ENCODE measurements around the gene EPB41L5.

Gene EPB41L5

GRCh38 chr2:120210270-120210693 lies 197.4 kb downstream of the EPB41L5 start:
- Histone ChIP-seq H3K36me3 (ENCODE audit: insufficient read depth, low read length) (no peaks in the 10 kb centered on the region), H3K9ac (ENCODE audit: insufficient read length) (no peak overlapping the region), H3K27ac (no peak overlapping the region), H3K4me3 (no peak overlapping the region), H3K9me3 (ENCODE audit: low read depth, low read length) (no peaks in the 10 kb centered on the region)
- DNase-seq (ENCODE audit: low read depth, low spot score) = no peak
- no peak for TF ChIP-seq POLR2AphosphoS5 (IDR thresholded peaks at IDR 0.05; ENCODE audit: borderline replicate concordance, low read depth, low read length)
- no peak for TF ChIP-seq FOXP2 (optimal IDR thresholded peaks at IDR 0.05; ENCODE audit: control extremely low read depth, extremely low read length, insufficient read depth)
- no peak for TF ChIP-seq EZH2 (IDR thresholded peaks at IDR 0.05)

- Histone ChIP-seq H3K36me3 (ENCODE audit: insufficient read depth, low read length) (peaks cover 16% of the 10 kb centered on the region), H3K9me3 (ENCODE audit: low read depth, low read length) (no peaks in the 10 kb centered on the region), H3K9ac (ENCODE audit: insufficient read length) (no peak overlapping the region), H3K4me3 (no peak overlapping the region), H3K27ac (no peak overlapping the region)
- DNase-seq (ENCODE audit: low read depth, low spot score) = no peak
- TF ChIP-seq FOXP2 (optimal IDR thresholded peaks at IDR 0.05; ENCODE audit: control extremely low read depth, extremely low read length, insufficient read depth) (no peak), EZH2 (IDR thresholded peaks at IDR 0.05) (no peak), POLR2AphosphoS5 (IDR thresholded peaks at IDR 0.05; ENCODE audit: borderline replicate concordance, low read depth, low read length) (no peak)
Observed at GRCh38 chr2:120218181-120218580, 205.3 kb downstream of the EPB41L5 start.

- H3K4me3 ChIP-seq = no peak overlapping the region
- no peak for TF ChIP-seq POLR2AphosphoS5 (IDR thresholded peaks at IDR 0.05; ENCODE audit: borderline replicate concordance, low read depth, low read length)
- TF ChIP-seq FOXP2 (optimal IDR thresholded peaks at IDR 0.05; ENCODE audit: control extremely low read depth, extremely low read length, insufficient read depth) = no peak
- no peak for TF ChIP-seq EZH2 (IDR thresholded peaks at IDR 0.05)
- H3K9ac ChIP-seq (ENCODE audit: insufficient read length) = no peak overlapping the region
- no peaks in the 10 kb centered on the region for H3K9me3 ChIP-seq (ENCODE audit: low read depth, low read length)
- no peak overlapping the region for H3K27ac ChIP-seq
- DNase-seq (ENCODE audit: low read depth, low spot score) = no peak
- H3K36me3 ChIP-seq (ENCODE audit: insufficient read depth, low read length) = peaks cover 16% of the 10 kb centered on the region
Observed at GRCh38 chr2:120219291-120219690, 206.4 kb downstream of the EPB41L5 start.

- Histone ChIP-seq H3K4me3 (0 out of 2 replicates have a peak overlapping the region, but pooled peaks have one; percentile 0), H3K9me3 (ENCODE audit: low read depth, low read length) (no peaks in the 10 kb centered on the region), H3K27ac (no peak overlapping the region), H3K36me3 (ENCODE audit: insufficient read depth, low read length) (peaks cover 16% of the 10 kb centered on the region), H3K9ac (ENCODE audit: insufficient read length) (no peak overlapping the region)
- TF ChIP-seq FOXP2 (optimal IDR thresholded peaks at IDR 0.05; ENCODE audit: control extremely low read depth, extremely low read length, insufficient read depth) = no peak
- no peak for TF ChIP-seq EZH2 (IDR thresholded peaks at IDR 0.05)
- no peak for TF ChIP-seq POLR2AphosphoS5 (IDR thresholded peaks at IDR 0.05; ENCODE audit: borderline replicate concordance, low read depth, low read length)
- no peak for DNase-seq (ENCODE audit: low read depth, low spot score)
Observed at GRCh38 chr2:120219766-120220165, 206.9 kb downstream of the EPB41L5 start.

GRCh38 chr2:120220756-120221155 lies 207.9 kb downstream of the EPB41L5 start:
- Histone ChIP-seq H3K9me3 (ENCODE audit: low read depth, low read length) (no peaks in the 10 kb centered on the region), H3K9ac (ENCODE audit: insufficient read length) (no peak overlapping the region), H3K36me3 (ENCODE audit: insufficient read depth, low read length) (peaks cover 16% of the 10 kb centered on the region), H3K4me3 (peak overlapping the region; percentile 88), H3K27ac (no peak overlapping the region)
- TF ChIP-seq EZH2 (IDR thresholded peaks at IDR 0.05) (no peak), FOXP2 (optimal IDR thresholded peaks at IDR 0.05; ENCODE audit: control extremely low read depth, extremely low read length, insufficient read depth) (no peak), POLR2AphosphoS5 (IDR thresholded peaks at IDR 0.05; ENCODE audit: borderline replicate concordance, low read depth, low read length) (no peak)
- DNase-seq (ENCODE audit: low read depth, low spot score) = no peak

- Histone ChIP-seq H3K9ac (ENCODE audit: insufficient read length) (no peak overlapping the region), H3K4me3 (peak overlapping the region; percentile 88), H3K36me3 (ENCODE audit: insufficient read depth, low read length) (peaks cover 16% of the 10 kb centered on the region), H3K27ac (no peak overlapping the region), H3K9me3 (ENCODE audit: low read depth, low read length) (no peaks in the 10 kb centered on the region)
- TF ChIP-seq EZH2 (IDR thresholded peaks at IDR 0.05) (no peak), FOXP2 (optimal IDR thresholded peaks at IDR 0.05; ENCODE audit: control extremely low read depth, extremely low read length, insufficient read depth) (no peak), POLR2AphosphoS5 (IDR thresholded peaks at IDR 0.05; ENCODE audit: borderline replicate concordance, low read depth, low read length) (no peak)
- DNase-seq (ENCODE audit: low read depth, low spot score) = no peak
Observed at GRCh38 chr2:120221616-120222015, 208.7 kb downstream of the EPB41L5 start.

GRCh38 chr2:120222186-120223033 lies 209.5 kb downstream of the EPB41L5 start:
- Histone ChIP-seq H3K9me3 (ENCODE audit: low read depth, low read length) (no peaks in the 10 kb centered on the region), H3K4me3 (peak overlapping the region; percentile 88), H3K9ac (ENCODE audit: insufficient read length) (peak overlapping the region; percentile 89), H3K27ac (no peak overlapping the region), H3K36me3 (ENCODE audit: insufficient read depth, low read length) (peaks cover 16% of the 10 kb centered on the region)
- DNase-seq (ENCODE audit: low read depth, low spot score) = no peak
- TF ChIP-seq EZH2 (IDR thresholded peaks at IDR 0.05) (no peak), FOXP2 (optimal IDR thresholded peaks at IDR 0.05; ENCODE audit: control extremely low read depth, extremely low read length, insufficient read depth) (no peak), POLR2AphosphoS5 (IDR thresholded peaks at IDR 0.05; ENCODE audit: borderline replicate concordance, low read depth, low read length) (no peak)

GRCh38 chr2:120223034-120223912 lies 210.4 kb downstream of the EPB41L5 start, which contains the start of gene TMEM185B:
Gene TMEM185B, minus strand, starts transcription at chr2:120223400. Its CDS starts 424 bp downstream, at chr2:120222976.
- peaks cover 16% of the 10 kb centered on the region for H3K36me3 ChIP-seq (ENCODE audit: insufficient read depth, low read length)
- no peaks in the 10 kb centered on the region for H3K9me3 ChIP-seq (ENCODE audit: low read depth, low read length)
- H3K4me3 ChIP-seq = peak within 1 kb of the TSS; percentile 88
- peak within 1 kb of the TSS; percentile 89 for H3K9ac ChIP-seq (ENCODE audit: insufficient read length)
- DNase-seq (ENCODE audit: low read depth, low spot score) = no peak
- TF ChIP-seq FOXP2 (optimal IDR thresholded peaks at IDR 0.05; ENCODE audit: control extremely low read depth, extremely low read length, insufficient read depth) (no peak), POLR2AphosphoS5 (IDR thresholded peaks at IDR 0.05; ENCODE audit: borderline replicate concordance, low read depth, low read length) (peak; percentile 74), EZH2 (IDR thresholded peaks at IDR 0.05) (no peak)
- H3K27ac ChIP-seq = peak within 1 kb of the TSS; percentile 69; the same call in 1 of the 2 replicates

Data from SK-N-MC (cell line).